ENCODE results near the gene BBOF1. TPM values are rescaled to one million over a fixed set of nuclear protein-coding genes. Genes with fewer than 3 reads are reported as not detected.

Gene BBOF1
- total and polyA plus RNA-seq, 2 of the 8 experiments (the other 6 are each of a cell fraction or from before 2014, with no cell fraction given) = 0.26 to 0.60 TPM

DNA sequence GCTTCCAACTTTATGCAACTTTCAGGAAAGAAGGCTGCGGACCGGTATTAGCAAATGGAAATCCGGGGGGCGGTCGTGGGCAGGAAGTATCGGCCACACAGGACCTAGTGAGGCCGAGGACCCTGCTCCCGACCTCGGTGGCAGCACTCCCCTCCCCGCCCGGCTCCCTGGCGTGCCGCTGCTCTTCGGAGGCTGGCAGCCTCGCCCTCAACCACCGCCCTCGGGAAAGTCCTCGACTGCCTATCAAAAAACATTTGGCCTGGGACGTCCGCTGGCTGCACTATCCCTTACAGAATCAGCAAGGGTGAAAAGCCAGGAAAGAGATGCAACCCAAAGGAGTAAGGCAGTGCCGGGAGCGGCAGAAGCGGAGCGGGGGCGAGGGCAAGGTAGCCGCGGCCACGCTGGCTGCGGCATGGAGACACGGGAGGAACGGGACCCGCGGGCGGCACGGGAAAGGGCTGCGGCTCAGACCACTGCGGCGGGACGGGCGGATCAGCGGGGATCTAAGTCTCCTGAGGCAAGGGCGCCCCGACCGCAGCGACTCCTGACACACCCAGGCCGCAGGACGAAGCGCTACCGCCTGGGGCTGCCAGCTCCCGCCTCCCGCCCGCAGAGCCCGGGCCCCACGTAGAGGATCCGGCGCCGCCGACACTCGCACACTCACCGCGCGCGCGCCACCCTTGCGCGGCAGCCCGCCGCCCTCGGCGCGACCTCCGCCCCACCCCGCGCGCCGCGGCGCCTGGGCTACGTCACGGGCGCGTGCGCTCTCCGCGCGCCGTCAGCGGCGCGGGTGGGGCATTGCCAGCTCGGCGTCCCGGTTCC lies at the start of gene BBOF1, which contains the start of gene ENTPD5 (continued):
- no peak for TF ChIP-seq POU5F1 (IDR thresholded peaks at IDR 0.05; ENCODE audit: low read depth, low read length)
- TF ChIP-seq NRF1 (IDR thresholded peaks at IDR 0.05; ENCODE audit: low read depth, low read length) = 0 out of 2 replicates have a peak, but pooled peaks have one; percentile 14
- no peak for TF ChIP-seq GABPA (IDR thresholded peaks at IDR 0.05; ENCODE audit: borderline replicate concordance, insufficient read depth, low read length)
- TF ChIP-seq EGR1 (IDR thresholded peaks at IDR 0.05; ENCODE audit: borderline replicate concordance, low read depth, low read length) = no peak
- no peak for TF ChIP-seq MAFK (IDR thresholded peaks at IDR 0.05; ENCODE audit: low read depth, low read length)
- TF ChIP-seq RFX5 (IDR thresholded peaks at IDR 0.05; ENCODE audit: borderline replicate concordance, low read depth, low read length) = no peak
- peak in 1 of 2 experiments; percentile 95; a peak in 2 of 4 replicates for TF ChIP-seq SIN3A (conservative IDR thresholded peaks at IDR 0.05 in 1 of 2, IDR thresholded peaks at IDR 0.05 in 1 of 2; ENCODE audit: low read depth in 1 of 2, low read length in 2 of 2)
- peak; percentile 61; the same call in 1 of the 2 replicates for TF ChIP-seq BACH1 (IDR thresholded peaks at IDR 0.05; ENCODE audit: low read length)
- no peak for TF ChIP-seq TEAD4 (IDR thresholded peaks at IDR 0.05; ENCODE audit: low read depth, low read length)
- TF ChIP-seq TBP (IDR thresholded peaks at IDR 0.05; ENCODE audit: low read depth, low read length) = no peak
- TF ChIP-seq JUND (IDR thresholded peaks at IDR 0.05; ENCODE audit: low read length) = no peak
- no peak for TF ChIP-seq KDM1A (IDR thresholded peaks at IDR 0.05; ENCODE audit: borderline replicate concordance, low read length)
- TF ChIP-seq SIRT6 (IDR thresholded peaks at IDR 0.05; ENCODE audit: low read length) = no peak
- TF ChIP-seq GTF2F1 (IDR thresholded peaks at IDR 0.05; ENCODE audit: borderline replicate concordance, low read depth, low read length) = no peak
- no peak for TF ChIP-seq YY1 (IDR thresholded peaks at IDR 0.05; ENCODE audit: low read depth, low read length)
- TF ChIP-seq CTBP2 (IDR thresholded peaks at IDR 0.05; ENCODE audit: borderline replicate concordance, insufficient read depth, insufficient read length, low read length) = no peak
- TF ChIP-seq SP1 (IDR thresholded peaks at IDR 0.05; ENCODE audit: low read depth, low read length) = no peak
- TF ChIP-seq PHF8 (conservative IDR thresholded peaks at IDR 0.05; ENCODE audit: low read depth, low read length) = peak; percentile 81
- TF ChIP-seq BCL11A (IDR thresholded peaks at IDR 0.05; ENCODE audit: low read depth in 2 of 2, low read length in 2 of 2) = no peak
- TF ChIP-seq, protein P1, sequence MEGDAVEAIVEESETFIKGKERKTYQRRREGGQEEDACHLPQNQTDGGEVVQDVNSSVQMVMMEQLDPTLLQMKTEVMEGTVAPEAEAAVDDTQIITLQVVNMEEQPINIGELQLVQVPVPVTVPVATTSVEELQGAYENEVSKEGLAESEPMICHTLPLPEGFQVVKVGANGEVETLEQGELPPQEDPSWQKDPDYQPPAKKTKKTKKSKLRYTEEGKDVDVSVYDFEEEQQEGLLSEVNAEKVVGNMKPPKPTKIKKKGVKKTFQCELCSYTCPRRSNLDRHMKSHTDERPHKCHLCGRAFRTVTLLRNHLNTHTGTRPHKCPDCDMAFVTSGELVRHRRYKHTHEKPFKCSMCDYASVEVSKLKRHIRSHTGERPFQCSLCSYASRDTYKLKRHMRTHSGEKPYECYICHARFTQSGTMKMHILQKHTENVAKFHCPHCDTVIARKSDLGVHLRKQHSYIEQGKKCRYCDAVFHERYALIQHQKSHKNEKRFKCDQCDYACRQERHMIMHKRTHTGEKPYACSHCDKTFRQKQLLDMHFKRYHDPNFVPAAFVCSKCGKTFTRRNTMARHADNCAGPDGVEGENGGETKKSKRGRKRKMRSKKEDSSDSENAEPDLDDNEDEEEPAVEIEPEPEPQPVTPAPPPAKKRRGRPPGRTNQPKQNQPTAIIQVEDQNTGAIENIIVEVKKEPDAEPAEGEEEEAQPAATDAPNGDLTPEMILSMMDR (IDR thresholded peaks at IDR 0.05; ENCODE audit: control extremely low read depth in 1 of 3, insufficient read depth in 1 of 3, low read depth in 1 of 3, low read length in 3 of 3) = no peak
- TF ChIP-seq CREB1 (IDR thresholded peaks at IDR 0.05) = peak; percentile 92
- peak; percentile 46; the same call in 1 of the 2 replicates for TF ChIP-seq TAF1 (IDR thresholded peaks at IDR 0.05; ENCODE audit: low read depth, low read length)
- TF ChIP-seq RXRA (IDR thresholded peaks at IDR 0.05; ENCODE audit: insufficient read depth, low read depth, low read length) = no peak
